ENCODE measurements around the gene SLC11A2. TPM values are rescaled to one million over a fixed set of nuclear protein-coding genes. Genes with fewer than 3 reads are reported as not detected.

The SLC11A2 gene
- total and polyA plus RNA-seq, 9 of the 15 experiments (the other 6 are each of a cell fraction or from before 2014, with no cell fraction given) = 21.1 to 54.0 (median 32.9) TPM

DNA sequence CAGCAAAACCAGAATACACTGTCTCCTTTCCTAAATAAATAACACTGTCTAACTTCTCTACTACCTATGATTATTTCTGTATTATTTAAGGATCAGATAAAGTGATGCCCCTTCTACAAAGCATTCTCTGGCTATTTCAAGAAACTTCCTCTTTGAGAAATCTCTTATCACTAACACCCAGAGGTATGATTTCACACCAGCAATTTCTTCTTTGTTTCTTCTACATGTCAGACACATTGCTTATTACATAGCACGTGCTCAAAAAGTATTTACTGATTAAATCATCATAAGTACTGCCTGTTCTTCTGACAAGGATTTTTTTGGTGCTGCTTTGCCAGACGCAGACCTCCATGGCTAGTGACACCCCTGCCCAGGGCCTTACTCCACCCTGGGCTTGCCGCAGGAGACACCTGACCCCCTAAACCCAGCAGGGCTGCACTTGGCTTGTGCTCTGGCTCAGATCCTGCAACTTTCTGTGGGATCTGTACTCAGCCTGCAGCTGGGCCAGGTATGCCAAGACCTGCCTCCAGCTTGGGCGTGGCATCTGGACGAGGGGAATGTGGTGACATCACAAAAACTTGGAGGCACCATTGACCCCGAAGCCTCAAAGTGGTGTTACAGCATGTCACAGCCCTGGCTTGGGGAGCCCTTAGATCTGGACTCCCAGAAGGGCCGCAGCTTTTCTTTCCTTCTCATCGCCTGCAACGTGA lies 89.2 kb downstream of the SLC11A2 start (continued):
- TF ChIP-seq, protein P1, sequence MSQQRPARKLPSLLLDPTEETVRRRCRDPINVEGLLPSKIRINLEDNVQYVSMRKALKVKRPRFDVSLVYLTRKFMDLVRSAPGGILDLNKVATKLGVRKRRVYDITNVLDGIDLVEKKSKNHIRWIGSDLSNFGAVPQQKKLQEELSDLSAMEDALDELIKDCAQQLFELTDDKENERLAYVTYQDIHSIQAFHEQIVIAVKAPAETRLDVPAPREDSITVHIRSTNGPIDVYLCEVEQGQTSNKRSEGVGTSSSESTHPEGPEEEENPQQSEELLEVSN (IDR thresholded peaks at IDR 0.05; ENCODE audit: borderline replicate concordance in 1 of 2, extremely low read depth in 1 of 2, insufficient read depth in 1 of 2, insufficient read length in 1 of 2, low read depth in 1 of 2, low read length in 1 of 2, poor library complexity in 1 of 2, severe bottlenecking in 1 of 2) = no peak
- TF ChIP-seq, protein P2, sequence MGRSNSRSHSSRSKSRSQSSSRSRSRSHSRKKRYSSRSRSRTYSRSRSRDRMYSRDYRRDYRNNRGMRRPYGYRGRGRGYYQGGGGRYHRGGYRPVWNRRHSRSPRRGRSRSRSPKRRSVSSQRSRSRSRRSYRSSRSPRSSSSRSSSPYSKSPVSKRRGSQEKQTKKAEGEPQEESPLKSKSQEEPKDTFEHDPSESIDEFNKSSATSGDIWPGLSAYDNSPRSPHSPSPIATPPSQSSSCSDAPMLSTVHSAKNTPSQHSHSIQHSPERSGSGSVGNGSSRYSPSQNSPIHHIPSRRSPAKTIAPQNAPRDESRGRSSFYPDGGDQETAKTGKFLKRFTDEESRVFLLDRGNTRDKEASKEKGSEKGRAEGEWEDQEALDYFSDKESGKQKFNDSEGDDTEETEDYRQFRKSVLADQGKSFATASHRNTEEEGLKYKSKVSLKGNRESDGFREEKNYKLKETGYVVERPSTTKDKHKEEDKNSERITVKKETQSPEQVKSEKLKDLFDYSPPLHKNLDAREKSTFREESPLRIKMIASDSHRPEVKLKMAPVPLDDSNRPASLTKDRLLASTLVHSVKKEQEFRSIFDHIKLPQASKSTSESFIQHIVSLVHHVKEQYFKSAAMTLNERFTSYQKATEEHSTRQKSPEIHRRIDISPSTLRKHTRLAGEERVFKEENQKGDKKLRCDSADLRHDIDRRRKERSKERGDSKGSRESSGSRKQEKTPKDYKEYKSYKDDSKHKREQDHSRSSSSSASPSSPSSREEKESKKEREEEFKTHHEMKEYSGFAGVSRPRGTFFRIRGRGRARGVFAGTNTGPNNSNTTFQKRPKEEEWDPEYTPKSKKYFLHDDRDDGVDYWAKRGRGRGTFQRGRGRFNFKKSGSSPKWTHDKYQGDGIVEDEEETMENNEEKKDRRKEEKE (IDR thresholded peaks at IDR 0.05; ENCODE audit: borderline replicate concordance in 1 of 2, control insufficient read depth in 1 of 2, low read depth in 2 of 2, low read length in 1 of 2) = no peak
- peak; percentile 73; the same call in 1 of the 2 replicates for TF ChIP-seq SMARCE1 (IDR thresholded peaks at IDR 0.05)
- TF ChIP-seq TRIM24 (IDR thresholded peaks at IDR 0.05) = peak; percentile 40 to 59; a peak in 2 of 4 replicates
- peak in 1 of 2 experiments; percentile 60; a peak in 1 of 4 replicates for TF ChIP-seq TEAD1 (CRISPR knock-in tag; IDR thresholded peaks at IDR 0.05)
- TF ChIP-seq, protein P3, sequence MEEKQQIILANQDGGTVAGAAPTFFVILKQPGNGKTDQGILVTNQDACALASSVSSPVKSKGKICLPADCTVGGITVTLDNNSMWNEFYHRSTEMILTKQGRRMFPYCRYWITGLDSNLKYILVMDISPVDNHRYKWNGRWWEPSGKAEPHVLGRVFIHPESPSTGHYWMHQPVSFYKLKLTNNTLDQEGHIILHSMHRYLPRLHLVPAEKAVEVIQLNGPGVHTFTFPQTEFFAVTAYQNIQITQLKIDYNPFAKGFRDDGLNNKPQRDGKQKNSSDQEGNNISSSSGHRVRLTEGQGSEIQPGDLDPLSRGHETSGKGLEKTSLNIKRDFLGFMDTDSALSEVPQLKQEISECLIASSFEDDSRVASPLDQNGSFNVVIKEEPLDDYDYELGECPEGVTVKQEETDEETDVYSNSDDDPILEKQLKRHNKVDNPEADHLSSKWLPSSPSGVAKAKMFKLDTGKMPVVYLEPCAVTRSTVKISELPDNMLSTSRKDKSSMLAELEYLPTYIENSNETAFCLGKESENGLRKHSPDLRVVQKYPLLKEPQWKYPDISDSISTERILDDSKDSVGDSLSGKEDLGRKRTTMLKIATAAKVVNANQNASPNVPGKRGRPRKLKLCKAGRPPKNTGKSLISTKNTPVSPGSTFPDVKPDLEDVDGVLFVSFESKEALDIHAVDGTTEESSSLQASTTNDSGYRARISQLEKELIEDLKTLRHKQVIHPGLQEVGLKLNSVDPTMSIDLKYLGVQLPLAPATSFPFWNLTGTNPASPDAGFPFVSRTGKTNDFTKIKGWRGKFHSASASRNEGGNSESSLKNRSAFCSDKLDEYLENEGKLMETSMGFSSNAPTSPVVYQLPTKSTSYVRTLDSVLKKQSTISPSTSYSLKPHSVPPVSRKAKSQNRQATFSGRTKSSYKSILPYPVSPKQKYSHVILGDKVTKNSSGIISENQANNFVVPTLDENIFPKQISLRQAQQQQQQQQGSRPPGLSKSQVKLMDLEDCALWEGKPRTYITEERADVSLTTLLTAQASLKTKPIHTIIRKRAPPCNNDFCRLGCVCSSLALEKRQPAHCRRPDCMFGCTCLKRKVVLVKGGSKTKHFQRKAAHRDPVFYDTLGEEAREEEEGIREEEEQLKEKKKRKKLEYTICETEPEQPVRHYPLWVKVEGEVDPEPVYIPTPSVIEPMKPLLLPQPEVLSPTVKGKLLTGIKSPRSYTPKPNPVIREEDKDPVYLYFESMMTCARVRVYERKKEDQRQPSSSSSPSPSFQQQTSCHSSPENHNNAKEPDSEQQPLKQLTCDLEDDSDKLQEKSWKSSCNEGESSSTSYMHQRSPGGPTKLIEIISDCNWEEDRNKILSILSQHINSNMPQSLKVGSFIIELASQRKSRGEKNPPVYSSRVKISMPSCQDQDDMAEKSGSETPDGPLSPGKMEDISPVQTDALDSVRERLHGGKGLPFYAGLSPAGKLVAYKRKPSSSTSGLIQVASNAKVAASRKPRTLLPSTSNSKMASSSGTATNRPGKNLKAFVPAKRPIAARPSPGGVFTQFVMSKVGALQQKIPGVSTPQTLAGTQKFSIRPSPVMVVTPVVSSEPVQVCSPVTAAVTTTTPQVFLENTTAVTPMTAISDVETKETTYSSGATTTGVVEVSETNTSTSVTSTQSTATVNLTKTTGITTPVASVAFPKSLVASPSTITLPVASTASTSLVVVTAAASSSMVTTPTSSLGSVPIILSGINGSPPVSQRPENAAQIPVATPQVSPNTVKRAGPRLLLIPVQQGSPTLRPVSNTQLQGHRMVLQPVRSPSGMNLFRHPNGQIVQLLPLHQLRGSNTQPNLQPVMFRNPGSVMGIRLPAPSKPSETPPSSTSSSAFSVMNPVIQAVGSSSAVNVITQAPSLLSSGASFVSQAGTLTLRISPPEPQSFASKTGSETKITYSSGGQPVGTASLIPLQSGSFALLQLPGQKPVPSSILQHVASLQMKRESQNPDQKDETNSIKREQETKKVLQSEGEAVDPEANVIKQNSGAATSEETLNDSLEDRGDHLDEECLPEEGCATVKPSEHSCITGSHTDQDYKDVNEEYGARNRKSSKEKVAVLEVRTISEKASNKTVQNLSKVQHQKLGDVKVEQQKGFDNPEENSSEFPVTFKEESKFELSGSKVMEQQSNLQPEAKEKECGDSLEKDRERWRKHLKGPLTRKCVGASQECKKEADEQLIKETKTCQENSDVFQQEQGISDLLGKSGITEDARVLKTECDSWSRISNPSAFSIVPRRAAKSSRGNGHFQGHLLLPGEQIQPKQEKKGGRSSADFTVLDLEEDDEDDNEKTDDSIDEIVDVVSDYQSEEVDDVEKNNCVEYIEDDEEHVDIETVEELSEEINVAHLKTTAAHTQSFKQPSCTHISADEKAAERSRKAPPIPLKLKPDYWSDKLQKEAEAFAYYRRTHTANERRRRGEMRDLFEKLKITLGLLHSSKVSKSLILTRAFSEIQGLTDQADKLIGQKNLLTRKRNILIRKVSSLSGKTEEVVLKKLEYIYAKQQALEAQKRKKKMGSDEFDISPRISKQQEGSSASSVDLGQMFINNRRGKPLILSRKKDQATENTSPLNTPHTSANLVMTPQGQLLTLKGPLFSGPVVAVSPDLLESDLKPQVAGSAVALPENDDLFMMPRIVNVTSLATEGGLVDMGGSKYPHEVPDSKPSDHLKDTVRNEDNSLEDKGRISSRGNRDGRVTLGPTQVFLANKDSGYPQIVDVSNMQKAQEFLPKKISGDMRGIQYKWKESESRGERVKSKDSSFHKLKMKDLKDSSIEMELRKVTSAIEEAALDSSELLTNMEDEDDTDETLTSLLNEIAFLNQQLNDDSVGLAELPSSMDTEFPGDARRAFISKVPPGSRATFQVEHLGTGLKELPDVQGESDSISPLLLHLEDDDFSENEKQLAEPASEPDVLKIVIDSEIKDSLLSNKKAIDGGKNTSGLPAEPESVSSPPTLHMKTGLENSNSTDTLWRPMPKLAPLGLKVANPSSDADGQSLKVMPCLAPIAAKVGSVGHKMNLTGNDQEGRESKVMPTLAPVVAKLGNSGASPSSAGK (IDR thresholded peaks at IDR 0.05) = peak; percentile 75
- no peak for TF ChIP-seq ZNF79 (CRISPR knock-in tag; IDR thresholded peaks at IDR 0.05; ENCODE audit: low read depth)
- TF ChIP-seq HDAC3 (IDR thresholded peaks at IDR 0.05; ENCODE audit: borderline replicate concordance, partially characterized antibody) = peak; percentile 51
- TF ChIP-seq HMGN3 (IDR thresholded peaks at IDR 0.05; ENCODE audit: borderline replicate concordance, extremely low read depth, insufficient read length, low read depth, low read length) = peak; percentile 31
